Lower lobe of right lung (tissue), 2 donors: ENCODE results near the gene TNKS2. TPM values are rescaled to one million over a fixed set of nuclear protein-coding genes. Genes with fewer than 3 reads are reported as not detected.

Experiments used
- ATAC-seq, 2 donors: fragments of 200-7000 bp; cut with Tn5 transposase; one replicate each; pipeline ENCODE4 v1.9.1; 2020 to 2022; ENCODE audit warnings: mild to moderate bottlenecking in 2 of 2, moderate library complexity in 2 of 2
- DNase-seq: peaks from one replicate; pipeline ENCODE4 v3.0.0-alpha.2; 2020
- H3K27ac ChIP-seq: fragments of 200-600 bp; one replicate; pipeline ENCODE4 v1.8.0; 2022
- H3K27me3 ChIP-seq: fragments of 200-600 bp; one replicate; pipeline ENCODE4 v1.8.0; 2022; ENCODE audit warnings: low read depth
- H3K36me3 ChIP-seq: fragments of 200-600 bp; one replicate; pipeline ENCODE4 v1.8.0; 2022; ENCODE audit warnings: mild to moderate bottlenecking
- H3K4me1 ChIP-seq: fragments of 200-600 bp; one replicate; pipeline ENCODE4 v1.8.0; 2022
- H3K4me3 ChIP-seq: fragments of 200-600 bp; one replicate; pipeline ENCODE4 v1.8.0; 2022; ENCODE audit warnings: mild to moderate bottlenecking
- H3K9me3 ChIP-seq: fragments of 200-600 bp; one replicate; pipeline ENCODE4 v1.8.0; 2022
- intact Hi-C: fragments of 100-400 bp; cut with DNase I; formaldehyde crosslinking; loops from one replicate; pipeline ENCODE4 v1.11.0; 2022
- total RNA-seq: library from RNA; stranded (reverse); fragmentation: NEBNext Ultra II Directional; extraction: Animal tissue kit (Norgen Biotek cat#: 25700); gene quantifications from one replicate; pipeline ENCODE4 v1.2.1, GENCODE V29; 2021
- TF ChIP-seq, protein P1 (sequence below): fragments of 200-600 bp; IDR thresholded peaks from one replicate; pipeline ENCODE4 v1.8.0; 2022; ENCODE audit warnings: antibody characterized with exemption, mild to moderate bottlenecking
- donor health status: DM: no; HTN: yes; CAD: no; lungs with severe emphysema.

Gene TNKS2
- total RNA-seq, 1 donor from 2014 or later, result 42.8 TPM

GRCh38 chr10:91761721-91762120 lies 36.5 kb upstream of the TNKS2 start:
- intact Hi-C loops, result no loop called here
- no peak for DNase-seq
- Histone ChIP-seq H3K4me1 (no peaks in the 10 kb centered on the region), H3K9me3 (no peaks in the 10 kb centered on the region), H3K4me3 (no peak overlapping the region), H3K27ac (no peak overlapping the region), H3K36me3 (no peaks in the 10 kb centered on the region), H3K27me3 (no peaks in the 10 kb centered on the region)
- TF ChIP-seq, protein P1, sequence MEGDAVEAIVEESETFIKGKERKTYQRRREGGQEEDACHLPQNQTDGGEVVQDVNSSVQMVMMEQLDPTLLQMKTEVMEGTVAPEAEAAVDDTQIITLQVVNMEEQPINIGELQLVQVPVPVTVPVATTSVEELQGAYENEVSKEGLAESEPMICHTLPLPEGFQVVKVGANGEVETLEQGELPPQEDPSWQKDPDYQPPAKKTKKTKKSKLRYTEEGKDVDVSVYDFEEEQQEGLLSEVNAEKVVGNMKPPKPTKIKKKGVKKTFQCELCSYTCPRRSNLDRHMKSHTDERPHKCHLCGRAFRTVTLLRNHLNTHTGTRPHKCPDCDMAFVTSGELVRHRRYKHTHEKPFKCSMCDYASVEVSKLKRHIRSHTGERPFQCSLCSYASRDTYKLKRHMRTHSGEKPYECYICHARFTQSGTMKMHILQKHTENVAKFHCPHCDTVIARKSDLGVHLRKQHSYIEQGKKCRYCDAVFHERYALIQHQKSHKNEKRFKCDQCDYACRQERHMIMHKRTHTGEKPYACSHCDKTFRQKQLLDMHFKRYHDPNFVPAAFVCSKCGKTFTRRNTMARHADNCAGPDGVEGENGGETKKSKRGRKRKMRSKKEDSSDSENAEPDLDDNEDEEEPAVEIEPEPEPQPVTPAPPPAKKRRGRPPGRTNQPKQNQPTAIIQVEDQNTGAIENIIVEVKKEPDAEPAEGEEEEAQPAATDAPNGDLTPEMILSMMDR, result no peak
- no peak for ATAC-seq

DNA sequence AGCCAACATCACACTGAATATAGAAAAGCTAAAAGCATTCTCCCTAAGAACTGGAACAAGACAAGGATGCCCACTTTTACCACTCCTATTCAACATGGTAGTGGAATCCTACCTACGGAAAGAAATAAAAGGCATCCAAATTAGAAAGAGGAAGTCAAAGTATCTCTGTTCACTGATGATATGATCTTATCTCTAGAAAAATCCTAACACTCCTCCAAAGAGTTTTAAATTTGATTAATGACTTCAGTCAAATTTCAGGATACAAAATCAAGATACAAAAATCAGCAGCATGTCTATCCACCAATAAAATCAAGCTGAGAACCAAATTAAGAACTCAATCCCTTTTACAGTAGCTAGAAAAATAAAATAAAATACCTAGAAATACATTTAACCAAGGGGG lies 35.3 kb upstream of the TNKS2 start:
- no peaks in the 10 kb centered on the region for H3K4me1 ChIP-seq
- TF ChIP-seq, protein P1, result no peak
- no peaks in the 10 kb centered on the region for H3K27me3 ChIP-seq
- H3K27ac ChIP-seq, result no peak overlapping the region
- H3K4me3 ChIP-seq, result no peak overlapping the region
- DNase-seq, result no peak
- no peak for ATAC-seq
- no peaks in the 10 kb centered on the region for H3K9me3 ChIP-seq
- H3K36me3 ChIP-seq, result no peaks in the 10 kb centered on the region
- intact Hi-C loops, result no loop called here

- intact Hi-C loops, result no loop called here
- H3K36me3 ChIP-seq, result no peaks in the 10 kb centered on the region
- no peak overlapping the region for H3K27ac ChIP-seq
- DNase-seq, result no peak
- TF ChIP-seq, protein P1, result no peak
- ATAC-seq, result no peak
- H3K27me3 ChIP-seq, result no peaks in the 10 kb centered on the region
- H3K4me3 ChIP-seq, result no peak overlapping the region
- no peaks in the 10 kb centered on the region for H3K9me3 ChIP-seq
- H3K4me1 ChIP-seq, result no peaks in the 10 kb centered on the region
Measured at GRCh38 chr10:91766676-91767075, 31.6 kb upstream of the TNKS2 start.

GRCh38 chr10:91768123-91768522 lies 30.1 kb upstream of the TNKS2 start:
- TF ChIP-seq, protein P1, result no peak
- Histone ChIP-seq H3K27me3 (no peaks in the 10 kb centered on the region), H3K27ac (no peak overlapping the region)

DNA sequence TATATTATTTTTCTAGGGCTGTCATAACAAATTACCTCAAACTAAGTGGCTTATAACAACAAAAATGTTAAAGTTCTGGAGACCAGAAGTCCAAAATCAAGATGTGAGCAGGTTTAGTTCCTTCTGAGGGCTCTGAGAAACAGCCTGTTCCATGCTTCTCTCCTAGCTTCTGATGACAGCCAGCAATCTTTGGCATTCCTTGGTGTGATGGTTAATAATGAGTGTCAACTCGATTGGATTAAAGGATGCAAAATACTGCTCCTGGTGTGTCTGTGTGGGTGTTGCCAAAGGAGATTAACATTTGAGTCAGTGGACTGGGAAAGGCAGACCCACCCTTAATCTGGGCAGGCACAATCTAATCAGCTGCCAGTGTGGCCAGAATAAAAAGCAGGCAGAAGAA lies 26.3 kb upstream of the TNKS2 start:
- TF ChIP-seq, protein P1, result no peak
- no peaks in the 10 kb centered on the region for H3K27me3 ChIP-seq
- H3K27ac ChIP-seq, result no peak overlapping the region
- DNase-seq, result no peak
- no peaks in the 10 kb centered on the region for H3K36me3 ChIP-seq
- H3K4me1 ChIP-seq, result no peaks in the 10 kb centered on the region
- H3K4me3 ChIP-seq, result no peak overlapping the region
- H3K9me3 ChIP-seq, result no peaks in the 10 kb centered on the region
- intact Hi-C loops, result no loop called here
- ATAC-seq, result no peak

More at GRCh38 chr10:91768123-91768522, 30.1 kb upstream of the TNKS2 start:
- Histone ChIP-seq H3K4me1 (no peaks in the 10 kb centered on the region), H3K9me3 (no peaks in the 10 kb centered on the region), H3K4me3 (no peak overlapping the region), H3K36me3 (no peaks in the 10 kb centered on the region)
- DNase-seq (no peak), ATAC-seq (no peak)
- intact Hi-C loops, result no loop called here

- no peak for ATAC-seq
- TF ChIP-seq, protein P1, result no peak
- Histone ChIP-seq H3K4me1 (no peaks in the 10 kb centered on the region), H3K27me3 (no peaks in the 10 kb centered on the region), H3K36me3 (no peaks in the 10 kb centered on the region), H3K27ac (no peak overlapping the region), H3K4me3 (no peak overlapping the region), H3K9me3 (no peaks in the 10 kb centered on the region)
- intact Hi-C loops, result no loop called here
- DNase-seq, result no peak
Measured at GRCh38 chr10:91772461-91772860, 25.8 kb upstream of the TNKS2 start.
